ENCODE data around the gene ZDHHC12. TPM values are rescaled to one million over a fixed set of nuclear protein-coding genes. Genes with fewer than 3 reads are reported as not detected.

ZDHHC12 gene, protein sequence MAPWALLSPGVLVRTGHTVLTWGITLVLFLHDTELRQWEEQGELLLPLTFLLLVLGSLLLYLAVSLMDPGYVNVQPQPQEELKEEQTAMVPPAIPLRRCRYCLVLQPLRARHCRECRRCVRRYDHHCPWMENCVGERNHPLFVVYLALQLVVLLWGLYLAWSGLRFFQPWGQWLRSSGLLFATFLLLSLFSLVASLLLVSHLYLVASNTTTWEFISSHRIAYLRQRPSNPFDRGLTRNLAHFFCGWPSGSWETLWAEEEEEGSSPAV
- 67.0 and 73.5 TPM in 2 replicates for total RNA-seq

DNA sequence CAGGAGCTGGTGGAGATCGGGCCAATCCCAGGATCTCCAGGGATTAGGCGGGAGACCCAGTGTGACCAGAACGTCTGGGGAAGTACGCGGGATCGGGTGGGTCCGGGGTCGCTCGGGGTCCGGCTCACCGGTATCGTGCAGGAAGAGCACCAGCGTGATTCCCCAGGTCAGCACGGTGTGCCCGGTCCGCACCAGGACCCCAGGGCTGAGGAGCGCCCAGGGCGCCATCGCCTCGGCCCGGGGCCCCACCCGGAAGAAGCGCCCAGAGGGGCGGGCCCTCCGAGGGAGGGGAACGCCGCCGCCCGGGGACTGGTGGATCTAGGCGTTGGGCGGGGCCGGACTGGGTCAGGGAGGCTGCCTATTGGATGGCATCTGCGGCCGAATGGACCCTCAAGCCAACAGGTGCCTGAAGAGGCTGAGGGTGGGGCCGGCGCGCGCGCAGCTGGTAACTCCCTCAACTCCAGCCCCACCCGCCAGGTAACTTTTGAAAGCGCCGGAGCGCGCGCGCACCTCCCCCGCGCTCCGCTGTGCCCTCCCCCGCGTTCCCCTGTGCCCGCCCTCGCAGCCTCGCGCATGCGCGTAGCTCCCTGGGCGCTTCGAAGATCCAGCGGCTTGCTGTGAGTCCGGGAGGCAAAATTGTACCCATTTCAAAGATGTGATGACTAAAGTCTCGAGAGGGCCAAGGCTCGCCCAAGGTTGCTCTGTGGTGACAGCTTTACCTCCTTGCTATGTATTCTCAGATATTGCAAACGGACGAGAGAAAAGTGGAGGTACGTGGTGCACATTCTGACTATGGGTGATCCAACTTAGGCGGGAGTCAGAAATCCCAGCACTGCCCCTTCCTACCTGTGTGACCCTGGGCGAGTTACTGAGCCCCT is at the start of gene ZDHHC12:
Gene ZDHHC12 (minus strand): TSS at position 262 of the 878 bp plus-strand sequence. CDS start 34 bp downstream, at position 228.

GRCh38 chr9:128771745-128772519 is 48.0 kb upstream of the ZDHHC12 start, which contains the start of gene ZER1:
TSS of gene ZER1 (minus strand) at chr9:128771927. CDS start at chr9:128755565, 16,362 bp downstream.

GRCh38 chr9:128702445-128702948 is 21.4 kb downstream of the ZDHHC12 start, which contains the start of gene PKN3:
TSS of gene PKN3 (plus strand) at chr9:128702503. CDS start at chr9:128702916, 413 bp downstream.

DNA sequence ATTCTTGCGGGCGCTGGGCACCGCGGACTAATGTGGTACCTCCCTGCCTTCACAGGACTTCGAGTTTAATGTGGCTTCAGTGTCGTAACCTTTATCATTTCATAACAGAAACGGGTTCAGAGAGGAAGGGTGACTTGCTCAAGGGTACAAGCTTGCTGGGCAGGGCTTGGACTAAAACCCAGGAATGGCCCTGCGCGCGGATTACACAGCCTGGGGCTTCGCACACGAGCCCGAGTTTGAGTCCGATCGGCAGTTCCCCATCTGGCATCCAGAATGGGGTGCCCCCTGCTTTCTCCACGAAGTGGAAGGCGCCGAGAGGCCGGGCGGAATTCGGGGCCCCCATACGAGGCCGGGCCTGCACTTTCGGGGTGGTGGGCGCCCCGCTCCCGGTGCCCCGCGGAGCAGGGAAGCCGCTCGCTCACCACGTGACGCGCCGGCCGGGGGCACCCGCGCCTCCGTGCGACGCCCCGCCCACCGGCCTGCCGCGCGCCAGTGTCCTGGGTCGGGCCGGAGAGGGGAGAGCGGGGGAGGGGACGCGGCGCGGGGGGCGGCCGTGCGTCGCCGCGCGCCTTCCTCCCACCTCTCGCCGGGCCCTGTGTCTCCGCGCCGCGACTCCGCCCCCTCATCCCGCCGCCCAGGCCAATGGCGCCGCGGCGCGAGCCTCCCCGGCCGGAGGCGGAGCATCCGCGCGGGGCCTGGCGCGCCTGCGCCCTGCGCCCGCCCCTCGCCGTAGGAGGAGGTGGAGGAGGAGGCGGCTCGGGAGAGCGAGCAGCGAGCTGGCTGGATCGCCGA is 35.2 kb downstream of the ZDHHC12 start, which contains the start of gene SET:
Gene SET (plus strand): TSS at position 722 of the 792 bp plus-strand sequence. CDS start 361 bp downstream, outside the sequence.

Small RNAs within 50 kb of the gene (small RNA-seq; reads per million reads assigned to genes)
- gene RF00017 (ENCODE audit: low replicate concordance), result not detected
- not detected for gene RN7SL560P (ENCODE audit: low replicate concordance)

Other genes starting within 250 kb of the ZDHHC12 start
- 21.0 and 38.7 TPM in 2 replicates for gene GLE1, start 219.4 kb downstream of the ZDHHC12 start, total RNA-seq
- 290 and 407 TPM in 2 replicates for gene SPTAN1, start 171.5 kb downstream of the ZDHHC12 start, total RNA-seq
- gene DYNC2I2, start 67.3 kb downstream of the ZDHHC12 start, total RNA-seq, result 39.4 and 95.5 TPM in 2 replicates
- gene SET, start 34.9 kb downstream of the ZDHHC12 start, total RNA-seq, result 395 and 658 TPM in 2 replicates
- 3.1 and 3.7 TPM in 2 replicates for gene PKN3, start 21.6 kb downstream of the ZDHHC12 start, total RNA-seq
- gene ZER1, start 47.8 kb upstream of the ZDHHC12 start, total RNA-seq, result 19.0 and 35.0 TPM in 2 replicates
- gene TBC1D13, start 63.1 kb upstream of the ZDHHC12 start, total RNA-seq, result 17.8 and 18.2 TPM in 2 replicates
- 7.7 and 35.5 TPM in 2 replicates for gene ENDOG, start 94.4 kb upstream of the ZDHHC12 start, total RNA-seq
- 11.2 and 40.4 TPM in 2 replicates for gene SPOUT1, start 105.7 kb upstream of the ZDHHC12 start, total RNA-seq
- gene KYAT1, start 157.8 kb upstream of the ZDHHC12 start, total RNA-seq, result 5.3 and 13.3 TPM in 2 replicates
- 70.5 and 117 TPM in 2 replicates for gene LRRC8A, start 158.0 kb upstream of the ZDHHC12 start, total RNA-seq
- 3.6 and 24.5 TPM in 2 replicates for gene PHYHD1, start 196.9 kb upstream of the ZDHHC12 start, total RNA-seq
- 33.7 and 40.4 TPM in 2 replicates for gene DOLK, start 223.5 kb upstream of the ZDHHC12 start, total RNA-seq
- gene NUP188, start 223.6 kb upstream of the ZDHHC12 start, total RNA-seq, result 56.7 and 99.2 TPM in 2 replicates

Data from placental pericyte (primary cell).